GM18505 (cell line): ENCODE data around the gene P2RX6.
A peak's percentile ranks its signal among the peaks of the same experiment; 100 is the strongest.

ENCODE experiments used
- ATAC-seq: cut with Tn5 transposase; IDR thresholded peaks from one replicate; pipeline ENCODE4 v1.9.1; 2021; ENCODE audit not compliant: unreplicated experiment
- POLR2A ChIP-seq: IDR thresholded peaks from 4 replicates; pipeline ENCODE4 v1.6.1; 2011; ENCODE audit warnings: borderline replicate concordance; ENCODE audit not compliant: insufficient read depth, insufficient read length; ENCODE audit errors: extremely low read depth

The P2RX6 gene

GRCh38 chr22:20975541-20976290 is 39.2 kb upstream of the P2RX6 start:
- TF ChIP-seq POLR2A = no peak
- ATAC-seq = no peak

GRCh38 chr22:20976291-20976877 is 38.6 kb upstream of the P2RX6 start:
- no peak for TF ChIP-seq POLR2A
- ATAC-seq = no peak

- ATAC-seq = no peak
- no peak for TF ChIP-seq POLR2A
These were observed 37.9 kb upstream of the P2RX6 start for GRCh38 chr22:20977019-20977418.

- no peak for ATAC-seq
These were observed 37.3 kb upstream of the P2RX6 start for GRCh38 chr22:20977516-20978170.

GRCh38 chr22:20978419-20978818 is 36.5 kb upstream of the P2RX6 start:
- TF ChIP-seq POLR2A = no peak
- ATAC-seq = no peak

More at GRCh38 chr22:20977516-20978170, 37.3 kb upstream of the P2RX6 start:
- no peak for TF ChIP-seq POLR2A

- no peak for ATAC-seq
- no peak for TF ChIP-seq POLR2A
These were observed 35.6 kb upstream of the P2RX6 start for GRCh38 chr22:20979243-20979809.

GRCh38 chr22:20979940-20980453 is 35.0 kb upstream of the P2RX6 start:
- no peak for ATAC-seq
- no peak for TF ChIP-seq POLR2A

- TF ChIP-seq POLR2A = no peak
- ATAC-seq = no peak
These were observed 34.4 kb upstream of the P2RX6 start for GRCh38 chr22:20980523-20980922.

GRCh38 chr22:20980938-20981722 is 33.8 kb upstream of the P2RX6 start:
- ATAC-seq = no peak

GRCh38 chr22:20981787-20982562 is 33.0 kb upstream of the P2RX6 start, which contains the start of gene LZTR1:
Gene LZTR1, plus strand, starts transcription at chr22:20982297. Its CDS starts 75 bp downstream, at chr22:20982372.
- peak; percentile 63 for ATAC-seq
- TF ChIP-seq POLR2A = peak; percentile 97

More at GRCh38 chr22:20980938-20981722, 33.8 kb upstream of the P2RX6 start:
- no peak for TF ChIP-seq POLR2A

- ATAC-seq = peak; percentile 25
- no peak for TF ChIP-seq POLR2A
These were observed 32.4 kb upstream of the P2RX6 start for GRCh38 chr22:20982563-20982882.

- no peak for TF ChIP-seq POLR2A
- no peak for ATAC-seq
These were observed 31.7 kb upstream of the P2RX6 start for GRCh38 chr22:20983081-20983771.

GRCh38 chr22:20985720-20986119 is 29.2 kb upstream of the P2RX6 start:
- TF ChIP-seq POLR2A = no peak
- ATAC-seq = no peak
